HG03342 (cell line): ENCODE measurements around the gene CACNA2D4.

Experiments used
- ATAC-seq: cut with Tn5 transposase; IDR thresholded peaks from one replicate; pipeline ENCODE4 v1.9.1; 2021; ENCODE audit warnings: mild to moderate bottlenecking, moderate library complexity; ENCODE audit not compliant: unreplicated experiment

Gene CACNA2D4

GRCh38 chr12:1873531-1874510, 44.6 kb downstream of the CACNA2D4 start:
- ATAC-seq = no peak

- ATAC-seq = no peak
Measured at GRCh38 chr12:1872448-1872847, 46.0 kb downstream of the CACNA2D4 start.

GRCh38 chr12:1872001-1872400, 46.5 kb downstream of the CACNA2D4 start:
- ATAC-seq = no peak

- ATAC-seq = no peak
Measured at GRCh38 chr12:1870998-1871917, 47.2 kb downstream of the CACNA2D4 start.

GRCh38 chr12:1870086-1870485, 48.4 kb downstream of the CACNA2D4 start:
- ATAC-seq = no peak

GRCh38 chr12:1869145-1869544, 49.3 kb downstream of the CACNA2D4 start:
- ATAC-seq = no peak

- no peak for ATAC-seq
Measured at GRCh38 chr12:1865284-1865866, 53.1 kb downstream of the CACNA2D4 start.

- ATAC-seq = no peak
Measured at GRCh38 chr12:1864867-1865266, 53.6 kb downstream of the CACNA2D4 start.

GRCh38 chr12:1864456-1864855, 54.0 kb downstream of the CACNA2D4 start:
- no peak for ATAC-seq

GRCh38 chr12:1863823-1864222, 54.6 kb downstream of the CACNA2D4 start:
- no peak for ATAC-seq

GRCh38 chr12:1862973-1863372, 55.5 kb downstream of the CACNA2D4 start:
- ATAC-seq = no peak

GRCh38 chr12:1859643-1860042, 58.8 kb downstream of the CACNA2D4 start:
- ATAC-seq = no peak

- ATAC-seq = no peak
Measured at GRCh38 chr12:1858456-1858855, 60.0 kb downstream of the CACNA2D4 start.

GRCh38 chr12:1857821-1858220, 60.6 kb downstream of the CACNA2D4 start:
- ATAC-seq = no peak

- no peak for ATAC-seq
Measured at GRCh38 chr12:1857086-1857485, 61.4 kb downstream of the CACNA2D4 start.

GRCh38 chr12:1855241-1855640, 63.2 kb downstream of the CACNA2D4 start:
- ATAC-seq = no peak

GRCh38 chr12:1853716-1854115, 64.7 kb downstream of the CACNA2D4 start:
- ATAC-seq = no peak

- no peak for ATAC-seq
Measured at GRCh38 chr12:1852076-1852475, 66.4 kb downstream of the CACNA2D4 start.

GRCh38 chr12:1851151-1851701, 67.2 kb downstream of the CACNA2D4 start:
- ATAC-seq = no peak

- no peak for ATAC-seq
Measured at GRCh38 chr12:1848745-1849144, 69.7 kb downstream of the CACNA2D4 start.

- no peak for ATAC-seq
Measured at GRCh38 chr12:1848146-1848545, 70.3 kb downstream of the CACNA2D4 start.
